Astrocyte of the cerebellum (primary cell): ENCODE results near the gene NCAM2.
"Not testable (repeated sequence)": the region's sequence is repeated elsewhere in the genome, so short reads cannot be mapped to it uniquely, and the experiment has no call there.

Source experiments
- DNase-seq: peaks from one replicate; pipeline ENCODE4 v3.0.0-alpha.2; 2011; ENCODE audit warnings: low read depth
- H3K4me3 ChIP-seq: 2 replicates; pipeline ENCODE4 v1.5.1; 2011; ENCODE audit warnings: mild to moderate bottlenecking, low read depth, low read length, moderate library complexity
- CTCF ChIP-seq: IDR thresholded peaks from 2 replicates; pipeline ENCODE4 v1.5.1; 2012; ENCODE audit warnings: low read length, low read depth, moderate library complexity, mild to moderate bottlenecking; ENCODE audit errors: missing control alignments
- in situ Hi-C: cut with HindIII; loops from 2 replicates; pipeline ENCODE4 v1.10.0; 2017; ENCODE audit warnings: low sequenced_read_pairs

Gene NCAM2

DNA sequence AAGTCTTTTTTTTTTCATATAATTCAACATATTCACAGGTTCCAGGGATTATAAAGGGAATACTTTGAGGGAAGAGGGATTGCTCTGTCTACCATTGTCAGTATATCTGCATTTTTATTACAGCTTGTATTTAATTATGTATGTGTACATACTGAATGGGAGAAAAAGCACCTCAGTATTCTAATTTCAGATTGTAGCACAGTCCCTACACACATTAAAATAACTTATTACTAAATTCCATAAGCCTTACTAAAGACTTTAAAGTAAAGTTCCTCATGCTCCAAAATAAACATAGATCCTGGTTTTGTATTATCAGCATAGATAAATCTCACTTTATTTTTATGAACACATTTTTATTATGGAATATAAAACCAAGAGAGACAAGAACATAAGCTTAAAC, 134.2 kb downstream of the NCAM2 start:
- no peak for TF ChIP-seq CTCF
- in situ Hi-C loops, result no loop called here
- no peak overlapping the region for H3K4me3 ChIP-seq
- DNase-seq, result no peak

DNA sequence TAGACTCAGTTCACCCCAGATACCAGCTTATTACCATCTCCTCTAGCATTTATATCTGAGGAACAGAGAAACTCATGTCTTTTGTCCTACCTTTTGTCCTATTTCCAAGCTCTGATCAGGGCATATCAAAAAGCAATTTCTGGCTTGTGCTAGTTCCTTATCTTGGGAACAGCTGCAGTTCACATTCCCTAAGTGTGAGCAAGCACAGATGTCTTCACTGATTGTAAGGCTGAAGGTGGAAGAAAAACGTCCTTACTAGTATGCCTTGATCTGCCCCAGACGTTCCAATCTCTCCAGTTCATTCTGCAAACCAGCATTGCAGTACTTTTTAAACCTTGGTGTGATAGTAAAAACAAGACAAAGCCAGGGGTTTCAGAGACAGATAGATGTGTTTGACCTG, 139.8 kb downstream of the NCAM2 start:
- TF ChIP-seq CTCF, result no peak
- H3K4me3 ChIP-seq, result no peak overlapping the region
- in situ Hi-C loops, result no loop called here

DNA sequence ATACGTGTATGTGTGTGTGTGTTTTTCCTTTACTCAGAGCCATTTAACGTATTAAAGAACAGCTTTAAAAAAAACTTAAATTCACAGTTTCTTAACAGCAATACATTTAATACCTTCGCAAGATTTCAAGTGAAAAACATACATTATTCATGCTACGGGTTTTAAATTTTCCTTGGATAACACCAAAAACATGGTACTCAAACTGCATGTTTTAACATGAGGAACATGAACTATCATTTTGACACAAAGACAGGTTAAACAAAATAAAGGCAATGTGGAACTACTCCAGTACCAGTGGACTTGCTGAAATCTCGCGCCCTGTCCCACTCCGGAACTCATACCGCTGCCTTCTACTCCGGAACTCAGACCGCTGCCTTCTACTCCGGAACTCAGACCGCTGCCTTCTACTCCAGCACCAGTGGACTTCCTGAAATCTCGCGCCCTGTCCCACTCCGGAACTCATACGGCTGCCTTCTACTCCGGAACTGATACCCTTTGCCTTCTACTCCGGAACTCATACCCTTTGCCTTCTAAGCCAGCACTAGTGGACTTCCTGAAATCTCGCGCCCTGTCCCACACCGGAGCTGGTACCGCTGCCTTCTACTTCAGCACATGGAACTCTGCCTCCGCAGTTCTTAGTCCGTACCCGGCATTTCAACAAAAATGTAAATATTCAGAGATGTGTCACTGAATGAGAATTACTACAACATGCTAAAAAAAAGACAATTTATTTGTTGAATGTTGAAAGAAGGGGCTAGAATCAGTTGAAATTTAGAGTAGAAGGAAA, 148.6 kb downstream of the NCAM2 start:
- no peak for TF ChIP-seq CTCF
- H3K4me3 ChIP-seq, result no peak overlapping the region
- in situ Hi-C loops, result no loop called here
- no peak for DNase-seq

More for the DNA sequence above, 139.8 kb downstream of the NCAM2 start:
- DNase-seq, result peak; percentile 32

- in situ Hi-C loops, result no loop called here
- TF ChIP-seq CTCF, result no peak
- no peak overlapping the region for H3K4me3 ChIP-seq
- no peak for DNase-seq
These were observed 149.2 kb downstream of the NCAM2 start for GRCh38 chr21:21147374-21147745.

DNA sequence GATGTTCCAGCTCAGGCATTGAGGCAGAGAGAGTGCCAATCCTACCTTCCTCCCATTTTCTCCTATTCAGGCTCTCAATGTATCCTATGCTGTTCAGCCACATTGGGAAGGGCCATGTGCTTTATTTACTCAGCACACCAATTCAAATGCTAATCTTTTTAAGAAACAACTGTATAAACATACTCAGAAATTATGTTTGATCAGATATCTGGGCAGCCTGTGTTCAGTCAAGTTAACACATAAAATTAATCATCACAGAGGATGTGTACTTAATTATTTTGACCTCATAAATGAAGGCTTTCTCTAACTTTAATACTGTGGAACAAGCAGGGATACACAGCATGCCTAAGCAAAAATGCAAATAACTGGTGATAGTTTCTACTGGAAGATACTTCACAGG, 149.8 kb downstream of the NCAM2 start:
- no peak for DNase-seq
- no peak for TF ChIP-seq CTCF
- no peak overlapping the region for H3K4me3 ChIP-seq
- in situ Hi-C loops, result no loop called here

GRCh38 chr21:21148514-21148913, 150.3 kb downstream of the NCAM2 start:
- in situ Hi-C loops, result no loop called here
- no peak overlapping the region for H3K4me3 ChIP-seq
- DNase-seq, result no peak
- TF ChIP-seq CTCF, result no peak

GRCh38 chr21:21149445-21149844, 151.2 kb downstream of the NCAM2 start:
- DNase-seq, H3K4me3 ChIP-seq, in situ Hi-C loops: not testable (repeated sequence)
